ENCODE results near the gene C1orf21.
A peak's percentile ranks its signal among the peaks of the same experiment; 100 is the strongest.

C1orf21 gene

DNA sequence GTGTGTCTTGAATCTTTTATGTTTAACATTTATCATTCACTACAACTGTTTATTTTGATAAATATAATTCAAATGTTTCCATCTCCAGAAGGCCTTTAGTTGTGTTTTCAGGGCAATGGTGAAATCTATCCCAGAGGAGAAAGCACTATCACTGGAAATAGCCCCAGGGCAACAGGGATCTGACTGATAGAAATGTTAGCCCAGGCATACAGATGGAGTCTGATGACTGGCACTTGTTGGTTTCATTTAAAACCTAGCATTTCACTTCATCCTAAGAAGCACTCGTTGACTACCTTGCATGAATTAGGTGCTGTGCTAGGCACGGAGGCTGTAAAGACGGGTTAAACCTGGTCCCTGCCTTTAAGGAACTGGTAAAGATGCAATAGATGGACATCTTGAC, 103.1 kb downstream of the C1orf21 start:
- Histone ChIP-seq H3K4me3 (ENCODE audit: low read depth in 1 of 2, low read length in 2 of 2) (no peak overlapping the region), H3K36me3 (ENCODE audit: control insufficient read depth in 1 of 2, insufficient read depth in 2 of 2, low read length in 2 of 2) (no peaks in the 10 kb centered on the region), H3K27ac (ENCODE audit: low read length) (no peak overlapping the region), H3K27me3 (ENCODE audit: low read depth, low read length) (no peaks in the 10 kb centered on the region), H3K9me3 (ENCODE audit: control insufficient read depth in 1 of 2, low read length in 2 of 2) (no peaks in the 10 kb centered on the region), H3K4me1 (ENCODE audit: control insufficient read depth in 1 of 2, insufficient read depth in 2 of 2, low read length in 2 of 2) (peaks cover 47 to 53% of the 10 kb centered on the region in 2 donors)

DNA sequence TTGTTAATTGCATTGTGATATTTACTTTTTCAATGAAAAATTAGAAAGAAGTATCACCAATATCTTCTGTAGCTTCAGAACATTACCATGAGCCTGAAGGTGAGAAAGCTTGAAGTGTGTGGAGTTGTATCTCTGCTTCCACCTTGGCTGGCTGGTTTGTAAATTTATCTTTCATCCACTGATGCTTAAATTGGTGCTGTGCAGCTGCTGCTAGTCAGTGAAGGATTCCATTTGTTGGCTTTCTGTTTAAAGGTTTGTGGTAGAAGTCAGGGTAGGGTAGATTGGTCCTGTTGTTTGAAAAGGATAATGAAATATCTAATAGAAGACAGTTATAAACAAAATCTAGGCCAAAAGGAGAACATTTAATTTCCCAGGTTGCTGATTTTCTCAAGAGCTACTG, 105.7 kb downstream of the C1orf21 start:
- H3K4me1 ChIP-seq (ENCODE audit: control insufficient read depth in 1 of 2, insufficient read depth in 2 of 2, low read length in 2 of 2): peaks cover 24 to 32% of the 10 kb centered on the region in 2 donors

DNA sequence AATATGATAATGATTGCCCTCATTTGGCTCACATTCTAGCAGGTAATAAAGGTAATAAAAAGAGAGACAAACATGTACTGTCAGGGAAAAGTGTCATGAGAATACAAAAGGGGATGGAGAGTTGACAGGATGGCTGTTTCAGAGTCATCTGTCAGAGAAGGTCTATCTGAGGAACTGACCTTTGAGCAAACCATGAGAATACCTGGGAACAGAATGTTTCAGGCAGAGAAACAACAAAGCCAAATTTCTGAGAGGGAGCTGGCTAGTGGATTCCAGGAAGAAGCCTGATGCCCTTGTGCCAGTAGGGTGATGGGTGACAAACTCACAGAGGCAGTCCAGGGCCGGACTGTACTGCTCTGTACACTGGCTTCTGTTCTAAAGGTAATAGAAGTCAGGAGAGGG, 107.2 kb downstream of the C1orf21 start:
- no peaks in the 10 kb centered on the region for H3K9me3 ChIP-seq (ENCODE audit: control insufficient read depth in 1 of 2, low read length in 2 of 2)
- peak overlapping the region; percentile 31 for H3K27ac ChIP-seq (ENCODE audit: low read length)
- H3K36me3 ChIP-seq (ENCODE audit: control insufficient read depth in 1 of 2, insufficient read depth in 2 of 2, low read length in 2 of 2): no peaks in the 10 kb centered on the region
- no peaks in the 10 kb centered on the region for H3K27me3 ChIP-seq (ENCODE audit: low read depth, low read length)
- no peak overlapping the region for H3K4me3 ChIP-seq (ENCODE audit: low read depth in 1 of 2, low read length in 2 of 2)
- peaks cover 29 to 32% of the 10 kb centered on the region in 2 donors for H3K4me1 ChIP-seq (ENCODE audit: control insufficient read depth in 1 of 2, insufficient read depth in 2 of 2, low read length in 2 of 2)

More for the DNA sequence above, 105.7 kb downstream of the C1orf21 start:
- H3K4me3 ChIP-seq (ENCODE audit: low read depth in 1 of 2, low read length in 2 of 2): no peak overlapping the region
- H3K9me3 ChIP-seq (ENCODE audit: control insufficient read depth in 1 of 2, low read length in 2 of 2): no peaks in the 10 kb centered on the region
- H3K27me3 ChIP-seq (ENCODE audit: low read depth, low read length): no peaks in the 10 kb centered on the region
- no peaks in the 10 kb centered on the region for H3K36me3 ChIP-seq (ENCODE audit: control insufficient read depth in 1 of 2, insufficient read depth in 2 of 2, low read length in 2 of 2)
- peak overlapping the region; percentile 88 for H3K27ac ChIP-seq (ENCODE audit: low read length)

DNA sequence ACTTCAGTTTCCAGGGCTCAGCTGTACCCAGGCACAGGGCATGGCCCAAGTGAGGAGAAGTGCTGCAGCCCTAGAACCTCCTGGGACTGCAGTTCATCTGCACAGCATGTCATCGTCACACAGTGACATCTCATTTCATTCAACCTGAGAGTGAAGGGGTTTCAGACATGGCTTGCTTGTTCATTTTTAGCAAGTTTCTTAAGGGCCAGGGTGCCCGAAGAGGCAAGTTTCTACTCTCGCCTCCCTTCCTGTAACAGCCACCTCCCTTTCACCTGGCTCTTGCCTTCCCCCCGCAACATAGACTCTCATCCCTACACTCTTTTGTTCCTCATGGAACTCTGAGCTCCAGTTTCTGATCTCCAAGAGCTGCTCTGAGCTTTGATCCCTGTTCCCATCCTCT, 108.1 kb downstream of the C1orf21 start:
- no peaks in the 10 kb centered on the region for H3K27me3 ChIP-seq (ENCODE audit: low read depth, low read length)
- no peaks in the 10 kb centered on the region for H3K36me3 ChIP-seq (ENCODE audit: control insufficient read depth in 1 of 2, insufficient read depth in 2 of 2, low read length in 2 of 2)
- no peak overlapping the region for H3K27ac ChIP-seq (ENCODE audit: low read length)
- no peak overlapping the region for H3K4me3 ChIP-seq (ENCODE audit: low read depth in 1 of 2, low read length in 2 of 2)
- H3K9me3 ChIP-seq (ENCODE audit: control insufficient read depth in 1 of 2, low read length in 2 of 2): no peaks in the 10 kb centered on the region
- peaks cover 29 to 31% of the 10 kb centered on the region in 2 donors for H3K4me1 ChIP-seq (ENCODE audit: control insufficient read depth in 1 of 2, insufficient read depth in 2 of 2, low read length in 2 of 2)

GRCh38 chr1:184497959-184498723, 111.3 kb downstream of the C1orf21 start:
- Histone ChIP-seq H3K36me3 (ENCODE audit: control insufficient read depth in 1 of 2, insufficient read depth in 2 of 2, low read length in 2 of 2) (no peaks in the 10 kb centered on the region), H3K9me3 (ENCODE audit: control insufficient read depth in 1 of 2, low read length in 2 of 2) (no peaks in the 10 kb centered on the region), H3K4me1 (ENCODE audit: control insufficient read depth in 1 of 2, insufficient read depth in 2 of 2, low read length in 2 of 2) (peaks cover 11 to 15% of the 10 kb centered on the region in 2 donors), H3K27me3 (ENCODE audit: low read depth, low read length) (no peaks in the 10 kb centered on the region), H3K27ac (ENCODE audit: low read length) (no peak overlapping the region), H3K4me3 (ENCODE audit: low read depth in 1 of 2, low read length in 2 of 2) (no peak overlapping the region)

DNA sequence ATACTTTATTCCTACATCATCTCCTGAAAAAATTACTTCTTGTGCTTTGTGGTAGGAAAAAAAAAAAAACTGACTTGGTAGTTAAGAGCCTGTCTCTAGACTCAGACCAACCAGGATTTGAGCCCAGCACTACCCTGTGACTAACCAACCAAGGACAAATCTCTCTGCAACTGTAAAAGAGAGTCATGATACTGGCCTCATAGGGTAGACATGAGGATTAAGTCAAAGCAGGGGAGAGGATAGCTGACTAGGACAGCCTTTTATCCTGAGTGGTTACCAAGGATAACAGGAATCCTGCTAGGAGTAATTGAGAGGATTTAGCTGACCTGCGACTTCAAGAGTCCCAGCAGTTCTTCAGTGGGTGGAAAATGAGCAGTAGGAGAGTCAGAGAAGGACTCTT, 112.8 kb downstream of the C1orf21 start:
- H3K9me3 ChIP-seq (ENCODE audit: control insufficient read depth in 1 of 2, low read length in 2 of 2): no peaks in the 10 kb centered on the region
- no peak overlapping the region for H3K4me3 ChIP-seq (ENCODE audit: low read depth in 1 of 2, low read length in 2 of 2)
- peaks cover 0 to 16% of the 10 kb centered on the region in 2 donors for H3K4me1 ChIP-seq (ENCODE audit: control insufficient read depth in 1 of 2, insufficient read depth in 2 of 2, low read length in 2 of 2)
- no peaks in the 10 kb centered on the region for H3K27me3 ChIP-seq (ENCODE audit: low read depth, low read length)
- H3K27ac ChIP-seq (ENCODE audit: low read length): no peak overlapping the region
- no peaks in the 10 kb centered on the region for H3K36me3 ChIP-seq (ENCODE audit: control insufficient read depth in 1 of 2, insufficient read depth in 2 of 2, low read length in 2 of 2)

DNA sequence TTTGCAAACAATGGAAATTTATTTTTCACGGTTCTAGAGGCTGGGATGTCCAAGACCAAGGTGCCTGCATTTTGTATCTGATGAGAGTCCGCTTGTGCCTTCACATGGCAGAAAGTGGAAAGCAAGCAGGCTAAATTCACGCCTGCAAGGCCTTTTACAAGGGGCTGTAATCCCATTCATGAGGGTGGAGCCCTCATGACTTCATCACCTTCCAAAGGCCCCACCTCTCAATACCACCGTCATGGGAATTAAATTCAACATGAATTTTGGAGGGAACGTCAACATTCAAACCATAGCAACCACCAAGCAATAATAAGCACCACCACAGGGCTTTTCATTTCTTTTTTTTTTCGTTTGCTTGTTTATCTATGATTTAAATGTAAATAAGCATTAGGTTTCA, 115.3 kb downstream of the C1orf21 start:
- peaks cover 0 to 17% of the 10 kb centered on the region in 2 donors for H3K4me1 ChIP-seq (ENCODE audit: control insufficient read depth in 1 of 2, insufficient read depth in 2 of 2, low read length in 2 of 2)
- H3K27me3 ChIP-seq (ENCODE audit: low read depth, low read length): no peaks in the 10 kb centered on the region
- no peak overlapping the region for H3K27ac ChIP-seq (ENCODE audit: low read length)
- no peak overlapping the region for H3K4me3 ChIP-seq (ENCODE audit: low read depth in 1 of 2, low read length in 2 of 2)
- H3K36me3 ChIP-seq (ENCODE audit: control insufficient read depth in 1 of 2, insufficient read depth in 2 of 2, low read length in 2 of 2): no peaks in the 10 kb centered on the region
- no peaks in the 10 kb centered on the region for H3K9me3 ChIP-seq (ENCODE audit: control insufficient read depth in 1 of 2, low read length in 2 of 2)

GRCh38 chr1:184503221-184503749, 116.5 kb downstream of the C1orf21 start:
- no peaks in the 10 kb centered on the region for H3K36me3 ChIP-seq (ENCODE audit: control insufficient read depth in 1 of 2, insufficient read depth in 2 of 2, low read length in 2 of 2)
- no peaks in the 10 kb centered on the region for H3K27me3 ChIP-seq (ENCODE audit: low read depth, low read length)
- no peak overlapping the region for H3K4me3 ChIP-seq (ENCODE audit: low read depth in 1 of 2, low read length in 2 of 2)
- H3K27ac ChIP-seq (ENCODE audit: low read length): no peak overlapping the region
- peaks cover 6 to 21% of the 10 kb centered on the region in 2 donors for H3K4me1 ChIP-seq (ENCODE audit: control insufficient read depth in 1 of 2, insufficient read depth in 2 of 2, low read length in 2 of 2)
- no peaks in the 10 kb centered on the region for H3K9me3 ChIP-seq (ENCODE audit: control insufficient read depth in 1 of 2, low read length in 2 of 2)

DNA sequence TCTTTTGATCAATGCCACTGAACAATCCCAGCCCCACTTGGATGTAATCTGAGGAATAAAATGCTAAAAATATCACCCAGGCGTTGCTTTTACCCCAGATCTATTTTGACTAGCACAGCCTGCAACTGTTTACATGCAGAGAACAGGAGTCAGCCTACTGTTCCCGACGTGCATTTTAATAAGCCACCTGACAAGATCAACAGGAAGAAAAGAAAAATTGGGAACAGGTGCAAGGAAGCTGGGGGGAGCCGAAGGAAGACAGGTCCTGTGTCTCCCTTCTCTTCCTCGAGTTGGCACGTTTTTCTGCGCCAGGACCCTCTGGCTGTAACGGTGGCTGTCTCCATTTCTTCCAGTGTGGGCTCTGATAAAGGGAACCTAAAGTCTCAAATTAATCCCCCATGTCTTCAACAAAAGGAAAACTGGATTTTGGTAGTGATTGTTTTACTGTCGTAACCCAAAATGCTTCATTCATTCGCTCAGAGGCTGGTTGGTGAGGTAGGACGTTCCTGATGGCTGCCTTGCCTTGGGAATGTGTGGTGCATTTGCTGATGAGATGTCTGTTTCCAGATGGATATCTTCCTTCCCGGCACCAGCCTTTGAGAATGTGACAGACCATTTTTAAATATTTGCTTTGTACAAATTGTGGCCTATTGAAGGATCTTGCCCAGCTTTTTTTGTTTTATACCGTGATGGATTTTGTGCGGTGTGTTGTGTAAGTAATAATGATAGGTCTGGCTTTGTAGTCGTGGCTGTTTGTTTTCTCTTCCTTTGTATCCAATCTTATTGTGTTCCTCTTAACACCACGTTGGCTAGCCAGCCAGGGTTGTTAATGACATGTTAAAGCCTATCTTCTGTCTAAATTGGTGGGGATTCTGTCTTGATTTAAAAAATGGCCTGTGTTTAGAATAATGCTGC, 117.5 kb downstream of the C1orf21 start:
- peak overlapping the region in 1 of 2 donors; percentile 9 for H3K4me3 ChIP-seq (ENCODE audit: low read depth in 1 of 2, low read length in 2 of 2)
- no peaks in the 10 kb centered on the region for H3K36me3 ChIP-seq (ENCODE audit: control insufficient read depth in 1 of 2, insufficient read depth in 2 of 2, low read length in 2 of 2)
- H3K9me3 ChIP-seq (ENCODE audit: control insufficient read depth in 1 of 2, low read length in 2 of 2): no peaks in the 10 kb centered on the region
- no peak overlapping the region for H3K27ac ChIP-seq (ENCODE audit: low read length)
- H3K27me3 ChIP-seq (ENCODE audit: low read depth, low read length): no peaks in the 10 kb centered on the region
- H3K4me1 ChIP-seq (ENCODE audit: control insufficient read depth in 1 of 2, insufficient read depth in 2 of 2, low read length in 2 of 2): peaks cover 6 to 21% of the 10 kb centered on the region in 2 donors

DNA sequence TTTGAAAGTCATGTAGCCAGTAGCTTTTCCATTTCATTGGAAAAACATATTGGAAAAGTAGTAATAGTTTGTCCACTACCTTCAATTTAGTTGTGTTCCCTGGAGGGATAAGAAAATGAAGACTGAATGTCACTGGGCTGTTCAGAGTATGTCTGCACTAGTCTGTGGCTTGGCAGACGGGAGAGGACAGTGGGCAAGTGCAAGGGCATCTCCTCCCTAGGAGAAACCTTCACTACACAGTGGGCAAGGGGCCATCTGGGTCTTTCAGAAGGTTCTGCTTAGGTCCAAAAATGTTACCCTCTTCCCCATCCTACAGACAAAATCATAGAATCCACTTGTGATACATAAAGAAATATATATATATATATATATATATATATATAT, 118.1 kb downstream of the C1orf21 start:
- Histone ChIP-seq H3K27ac (ENCODE audit: low read length) (no peak overlapping the region), H3K4me3 (ENCODE audit: low read depth in 1 of 2, low read length in 2 of 2) (peak overlapping the region in 1 of 2 donors; percentile 9), H3K27me3 (ENCODE audit: low read depth, low read length) (no peaks in the 10 kb centered on the region), H3K9me3 (ENCODE audit: control insufficient read depth in 1 of 2, low read length in 2 of 2) (no peaks in the 10 kb centered on the region), H3K36me3 (ENCODE audit: control insufficient read depth in 1 of 2, insufficient read depth in 2 of 2, low read length in 2 of 2) (peaks cover 0 to 3% of the 10 kb centered on the region in 2 donors), H3K4me1 (ENCODE audit: control insufficient read depth in 1 of 2, insufficient read depth in 2 of 2, low read length in 2 of 2) (peaks cover 6 to 21% of the 10 kb centered on the region in 2 donors)

DNA sequence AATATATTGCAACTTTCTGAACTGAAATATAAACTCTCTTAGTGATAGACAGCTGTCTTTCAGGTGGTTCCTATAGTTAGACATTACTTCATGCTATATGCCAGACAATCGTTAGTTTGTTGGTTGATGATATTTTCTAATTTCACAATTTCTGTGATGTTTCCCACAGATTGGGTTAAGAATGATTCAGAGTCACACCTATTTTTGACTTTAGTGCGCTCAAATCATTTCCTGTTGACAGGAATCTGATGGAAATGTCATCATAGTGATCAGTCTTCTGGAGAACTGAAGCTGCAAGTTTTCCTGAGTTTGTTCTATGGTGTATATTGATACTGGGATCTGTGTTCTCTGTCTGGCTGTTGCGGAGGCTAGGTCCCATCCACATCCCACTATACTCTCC, 119.7 kb downstream of the C1orf21 start:
- H3K36me3 ChIP-seq (ENCODE audit: control insufficient read depth in 1 of 2, insufficient read depth in 2 of 2, low read length in 2 of 2): peaks cover 0 to 3% of the 10 kb centered on the region in 2 donors
- no peaks in the 10 kb centered on the region for H3K27me3 ChIP-seq (ENCODE audit: low read depth, low read length)
- H3K4me1 ChIP-seq (ENCODE audit: control insufficient read depth in 1 of 2, insufficient read depth in 2 of 2, low read length in 2 of 2): peaks cover 6 to 21% of the 10 kb centered on the region in 2 donors
- H3K9me3 ChIP-seq (ENCODE audit: control insufficient read depth in 1 of 2, low read length in 2 of 2): no peaks in the 10 kb centered on the region
- H3K4me3 ChIP-seq (ENCODE audit: low read depth in 1 of 2, low read length in 2 of 2): no peak overlapping the region
- H3K27ac ChIP-seq (ENCODE audit: low read length): no peak overlapping the region
